HepG2 (cell line): ENCODE measurements around the gene STX12. TPM values are rescaled to one million over a fixed set of nuclear protein-coding genes. Genes with fewer than 3 reads are reported as not detected.

Experiments used
- ATAC-seq: fragments of 200-7000 bp; cut with Tn5 transposase; 3 replicates; pipeline ENCODE4 v1.9.1; 2020; ENCODE audit warnings: mild to moderate bottlenecking, moderate library complexity
- BruUV-seq: library from RNA; stranded (reverse); fragments of 400-500 nt; replicated peaks from 2 replicates; lab custom pipeline; 2021; lab: Mats Ljungman, UMichigan
- CTCF ChIA-PET: fragments of 300-600 bp; formaldehyde crosslinking; extraction: SDS; loops from one replicate; lab custom pipeline; 2021; ENCODE audit warnings: low total read pairs, inconsistent platforms, low intra/inter-chr PET ratio; lab: Yijun Ruan, JAX
- POLR2A ChIA-PET: fragments of 350-600 bp; sonication (Branson Sonifier 250); formaldehyde crosslinking; loops from one replicate; lab custom pipeline; 2020; ENCODE audit warnings: antibody characterized with exemption, inconsistent platforms; lab: Yijun Ruan, JAX
- DNase-seq: peaks from one replicate; pipeline ENCODE4 v3.0.0-alpha.2; 2015; ENCODE audit warnings: low spot score
- FAIRE-seq: peaks from 3 replicates; lab custom pipeline; 2011; peaks lifted over from hg19 to GRCh38; lab: Jason Lieb, UNC
- H2AFZ ChIP-seq: one replicate; pipeline ENCODE4 v1.6.1; 2011; ENCODE audit warnings: low read length, inconsistent platforms
- H3K27ac ChIP-seq: fragments of 300-600 bp; 3 replicates; pipeline ENCODE4 v1.8.0; 2011; ENCODE audit warnings: mixed run types, mild to moderate bottlenecking, mixed read lengths, low read length, inconsistent platforms; ENCODE audit not compliant: insufficient read depth; ENCODE audit errors: extremely low read length
- H3K27me3 ChIP-seq, 2 experiments: fragments of 200-600 bp in 1 of 2; 2 replicates in 1 of 2; 3 replicates in 1 of 2; pipeline versions ENCODE4 v1.6.0 to v1.8.0; 2011; ENCODE audit warnings: low read length in 2 of 2, mild to moderate bottlenecking in 2 of 2, moderate library complexity in 2 of 2, inconsistent platforms in 1 of 2; ENCODE audit not compliant: insufficient read depth in 2 of 2, control insufficient read depth in 1 of 2
- H3K36me3 ChIP-seq, 2 experiments: fragments of 200-600 bp in 1 of 2; replicated peaks in 1 of 2; 2 replicates in 1 of 2; 3 replicates in 1 of 2; pipeline versions ENCODE4 v1.5.1 to v1.8.0; 2011; ENCODE audit warnings: low read length in 2 of 2, inconsistent platforms in 1 of 2; ENCODE audit not compliant: insufficient read depth in 2 of 2, control insufficient read depth in 1 of 2
- H3K4me1 ChIP-seq: 2 replicates; pipeline ENCODE4 v1.5.1; 2012; ENCODE audit warnings: low read length, inconsistent platforms; ENCODE audit not compliant: insufficient read depth
- H3K4me2 ChIP-seq: 2 replicates; pipeline ENCODE4 v1.6.0; 2011; ENCODE audit warnings: low read depth, low read length, inconsistent platforms
- H3K4me3 ChIP-seq, 3 experiments: fragments of 200-600 bp in 1 of 3; sonication (generic), shearing (Covaris generic) in 1 of 3; replicated peaks in 1 of 3; 2 replicates each; pipeline ENCODE4 v1.5.1; 2011 to 2016; ENCODE audit warnings: low read length in 3 of 3, inconsistent platforms in 2 of 3, low read depth in 2 of 3, mild to moderate bottlenecking in 2 of 3, control low read depth in 1 of 3, mixed read lengths in 1 of 3; ENCODE audit not compliant: insufficient read depth in 1 of 3
- H3K79me2 ChIP-seq: one replicate; pipeline ENCODE4 v1.6.1; 2011; ENCODE audit warnings: low read length, inconsistent platforms; ENCODE audit not compliant: insufficient read depth
- H3K9ac ChIP-seq: 2 replicates; pipeline ENCODE4 v1.6.0; 2011; ENCODE audit warnings: mild to moderate bottlenecking, low read depth, low read length, inconsistent platforms; ENCODE audit not compliant: insufficient read depth
- H3K9me3 ChIP-seq: 2 replicates; pipeline ENCODE4 v1.5.1; 2012; ENCODE audit warnings: mild to moderate bottlenecking, low read length
- H4K20me1 ChIP-seq: 2 replicates; pipeline ENCODE4 v1.6.0; 2011; ENCODE audit warnings: inconsistent platforms, mild to moderate bottlenecking, low read length, moderate library complexity; ENCODE audit not compliant: insufficient read depth
- ELF1 ChIP-seq: sonication (generic); formaldehyde crosslinking; IDR thresholded peaks from 2 replicates; pipeline ENCODE4 v1.4.0; 2020; ENCODE audit warnings: missing genetic modification reagents
- FOXA3 ChIP-seq: IDR thresholded peaks from 2 replicates; pipeline ENCODE4 v1.6.1; 2016; ENCODE audit warnings: missing genetic modification reagents, missing compliant biosample characterization
- GMEB1 ChIP-seq: sonication (generic); formaldehyde crosslinking; IDR thresholded peaks from 2 replicates; pipeline ENCODE4 v1.5.1; 2020; ENCODE audit warnings: missing genetic modification reagents, mild to moderate bottlenecking, borderline replicate concordance
- HMGXB4 ChIP-seq, 2 experiments: sonication (generic) in 1 of 2; formaldehyde crosslinking in 1 of 2; IDR thresholded peaks; 2 replicates each; pipeline versions ENCODE4 v1.4.0 to v1.6.1; 2018 to 2020; ENCODE audit warnings: missing genetic modification reagents in 2 of 2, borderline replicate concordance in 1 of 2, low read depth in 1 of 2, mild to moderate bottlenecking in 1 of 2, missing biosample characterization in 1 of 2
- HOXA5 ChIP-seq: sonication (generic); formaldehyde crosslinking; IDR thresholded peaks from 2 replicates; pipeline ENCODE4 v1.4.0; 2020; ENCODE audit warnings: missing genetic modification reagents
- JUN ChIP-seq: sonication (generic); formaldehyde crosslinking; IDR thresholded peaks from 2 replicates; pipeline ENCODE4 v1.4.0; 2020; ENCODE audit warnings: mild to moderate bottlenecking, missing genetic modification reagents
- RNF219 ChIP-seq: sonication (generic); formaldehyde crosslinking; IDR thresholded peaks from 2 replicates; pipeline ENCODE4 v1.5.0; 2020; ENCODE audit warnings: mild to moderate bottlenecking, missing genetic modification reagents
- SNAI1 ChIP-seq: sonication (generic); formaldehyde crosslinking; IDR thresholded peaks from 2 replicates; pipeline ENCODE4 v1.5.0; 2020; ENCODE audit warnings: mild to moderate bottlenecking, missing genetic modification reagents, borderline replicate concordance
- SP5 ChIP-seq: IDR thresholded peaks from 2 replicates; pipeline ENCODE4 v1.6.1; 2016; ENCODE audit warnings: low read depth, borderline replicate concordance
- ZBTB34 ChIP-seq: sonication (generic); formaldehyde crosslinking; IDR thresholded peaks from 2 replicates; pipeline ENCODE4 v1.8.0; 2022; ENCODE audit warnings: mild to moderate bottlenecking, missing genetic modification reagents
- ZBTB38 ChIP-seq: sonication (generic); formaldehyde crosslinking; IDR thresholded peaks from 2 replicates; pipeline ENCODE4 v1.5.1; 2020; ENCODE audit warnings: mild to moderate bottlenecking, missing genetic modification reagents
- ZNF17 ChIP-seq: sonication (generic); formaldehyde crosslinking; IDR thresholded peaks from 2 replicates; pipeline ENCODE4 v1.5.0; 2020; ENCODE audit warnings: mild to moderate bottlenecking, missing genetic modification reagents
- ZNF468 ChIP-seq: sonication (generic); formaldehyde crosslinking; IDR thresholded peaks from 2 replicates; pipeline ENCODE4 v1.8.0; 2022; ENCODE audit warnings: mild to moderate bottlenecking, moderate library complexity, missing genetic modification reagents
- WGBS: methylation state at CpG from one replicate; pipeline ENCODE4 v1.1.6; 2017; ENCODE audit warnings: low lambda C conversion rate; 5-methylcytosine and 5-hydroxymethylcytosine counted together
- in situ Hi-C: cut with HindIII; loops from 2 replicates; pipeline ENCODE4 v1.10.0; 2017; ENCODE audit warnings: low pct_unique_long_range_greater_than_20kb; ENCODE audit not compliant: extremely low pct_ligation_motif_present
- intact Hi-C: fragments of 100-400 bp; cut with micrococcal nuclease; formaldehyde crosslinking; loops from one replicate; pipeline ENCODE4 v1.10.0; 2022; ENCODE audit not compliant: unreplicated experiment
- polyA plus RNA-seq, 8 experiments: library from polyadenylated mRNA; depleted of rRNA in 3 of 8; stranded (reverse) in 7 of 8; unstranded in 1 of 8; fragments of >200 nt; fragmentation: Illumina TruSeq in 4 of 8; extraction: Trizol in 4 of 8; gene quantifications; 2 replicates each; pipeline versions ENCODE4 v1.2.1 to v1.2.3, GENCODE V29; 2011 to 2016; ENCODE audit warnings: low read depth in 4 of 8, missing spikeins in 1 of 8, mixed read lengths in 1 of 8; ENCODE audit not compliant: insufficient read depth in 1 of 8
- total RNA-seq, 5 experiments: library from RNA; depleted of rRNA; stranded (reverse); fragments of >200 nt; fragmentation: Illumina TruSeq; extraction: Trizol; gene quantifications; 2 replicates each; pipeline ENCODE4 v1.2.3, GENCODE V29; 2016; ENCODE audit warnings: low read depth in 1 of 5

Gene STX12
- total and polyA plus RNA-seq, 2 of the 13 experiments (the other 11 are each of a cell fraction or from before 2014, with no cell fraction given) = 9.0 to 19.7 TPM

- TF ChIP-seq ZBTB34 (CRISPR knock-in tag) = no peak
- TF ChIP-seq HOXA5 (CRISPR knock-in tag) = no peak
- TF ChIP-seq HMGXB4 (CRISPR knock-in tag; IDR thresholded peaks at IDR 0.05; ENCODE audit: borderline replicate concordance in 1 of 2, low read depth in 1 of 2) = peak in 1 of 2 experiments; percentile 61; a peak in 2 of 4 replicates
- TF ChIP-seq, all 625 proteins: peak for 170
These were observed at the start of gene STX12 (continued) for GRCh38 chr1:27772932-27773825.

- Histone ChIP-seq H3K27me3 (no peaks in the 10 kb centered on the region), H3K27ac (peak overlapping the region; percentile 99), H2AFZ (peak overlapping the region; percentile 4), H3K79me2 (peaks cover 7% of the 10 kb centered on the region), H3K9ac (peak overlapping the region; percentile 90), H3K4me3 (peak overlapping the region; percentile 5 to 59 (median 34); a peak in 5 of 6 replicates), H3K36me3 (peaks cover 1 to 3% of the 10 kb centered on the region in 2 experiments; a peak in 2 of 5 replicates), H4K20me1 (no peaks in the 10 kb centered on the region), H3K4me2 (peak overlapping the region; percentile 81), H3K4me1 (peaks cover 39% of the 10 kb centered on the region), H3K9me3 (no peaks in the 10 kb centered on the region)
- ChIA-PET CTCF (no interaction called here), POLR2A (interaction anchor here (0.6 to 2.0 kb wide), 16 partner anchors 11 to 781 kb away, joined by 3 to 27 read pairs (median 6); partner anchors contain the start of genes IFI6, PPP1R8, RCC1 and STX12)
- FAIRE-seq (no peak), DNase-seq (peak; percentile 68), ATAC-seq (peak; percentile 34)
- BruUV-seq = TSS peak; percentile 92
- intact Hi-C loops = loop anchor here (2.0 kb wide), 1 partner anchor 48 kb away; the partner anchor contains the start of gene STX12
- in situ Hi-C loops = loop anchor here (5.0 kb wide), 1 partner anchor 58 kb away; no protein-coding TSS in a partner anchor
- WGBS = 65% methylated on average over 9 of the region's 9 CpGs
- TF ChIP-seq RNF219 (CRISPR knock-in tag) = no peak
- 0 out of 2 replicates have a peak, but pooled peaks have one; percentile 45 for TF ChIP-seq SNAI1 (CRISPR knock-in tag)
- TF ChIP-seq FOXA3 = no peak
- TF ChIP-seq SP5 (CRISPR knock-in tag) = 0 out of 2 replicates have a peak, but pooled peaks have one; percentile 35
- TF ChIP-seq ZNF17 (CRISPR knock-in tag) = no peak
- no peak for TF ChIP-seq GMEB1 (CRISPR knock-in tag)
- no peak for TF ChIP-seq ZNF468 (CRISPR knock-in tag)
- no peak for TF ChIP-seq ZBTB38 (CRISPR knock-in tag)
- peak; percentile 51; the same call in 1 of the 2 replicates for TF ChIP-seq ELF1 (CRISPR knock-in tag)
- TF ChIP-seq JUN = no peak
These were observed 48.1 kb upstream of the STX12 start for GRCh38 chr1:27724961-27725373.
